Measurements from ENCODE around the gene CRLF1.

Gene CRLF1

GRCh38 chr19:18543814-18544475 lies 62.7 kb downstream of the CRLF1 start:
- peak; percentile 48 for DNase-seq (ENCODE audit: low read depth, low spot score)
- Histone ChIP-seq H3K4me1 (ENCODE audit: control insufficient read depth, insufficient read depth, low read length) (peaks cover 2% of the 10 kb centered on the region; the same call in 1 of the 2 replicates), H3K27me3 (ENCODE audit: control insufficient read depth, insufficient read depth, low read length) (no peaks in the 10 kb centered on the region), H3K36me3 (ENCODE audit: control insufficient read depth, insufficient read depth, low read length) (peaks cover 14% of the 10 kb centered on the region), H3K4me3 (ENCODE audit: low read length) (peak overlapping the region; percentile 41; the same call in 1 of the 2 replicates), H3K9me3 (ENCODE audit: control insufficient read depth, insufficient read depth, low read length) (no peaks in the 10 kb centered on the region), H3K27ac (ENCODE audit: low read length) (no peak overlapping the region)
- no CpG with 5 or more reads among the region's 12 CpGs for WGBS (ENCODE audit: insufficient coverage, insufficient read length)
